ENCODE results near the gene UBE2E3.
"Not testable (repeated sequence)": the region's sequence is repeated elsewhere in the genome, so short reads cannot be mapped to it uniquely, and the experiment has no call there.

Gene UBE2E3

DNA sequence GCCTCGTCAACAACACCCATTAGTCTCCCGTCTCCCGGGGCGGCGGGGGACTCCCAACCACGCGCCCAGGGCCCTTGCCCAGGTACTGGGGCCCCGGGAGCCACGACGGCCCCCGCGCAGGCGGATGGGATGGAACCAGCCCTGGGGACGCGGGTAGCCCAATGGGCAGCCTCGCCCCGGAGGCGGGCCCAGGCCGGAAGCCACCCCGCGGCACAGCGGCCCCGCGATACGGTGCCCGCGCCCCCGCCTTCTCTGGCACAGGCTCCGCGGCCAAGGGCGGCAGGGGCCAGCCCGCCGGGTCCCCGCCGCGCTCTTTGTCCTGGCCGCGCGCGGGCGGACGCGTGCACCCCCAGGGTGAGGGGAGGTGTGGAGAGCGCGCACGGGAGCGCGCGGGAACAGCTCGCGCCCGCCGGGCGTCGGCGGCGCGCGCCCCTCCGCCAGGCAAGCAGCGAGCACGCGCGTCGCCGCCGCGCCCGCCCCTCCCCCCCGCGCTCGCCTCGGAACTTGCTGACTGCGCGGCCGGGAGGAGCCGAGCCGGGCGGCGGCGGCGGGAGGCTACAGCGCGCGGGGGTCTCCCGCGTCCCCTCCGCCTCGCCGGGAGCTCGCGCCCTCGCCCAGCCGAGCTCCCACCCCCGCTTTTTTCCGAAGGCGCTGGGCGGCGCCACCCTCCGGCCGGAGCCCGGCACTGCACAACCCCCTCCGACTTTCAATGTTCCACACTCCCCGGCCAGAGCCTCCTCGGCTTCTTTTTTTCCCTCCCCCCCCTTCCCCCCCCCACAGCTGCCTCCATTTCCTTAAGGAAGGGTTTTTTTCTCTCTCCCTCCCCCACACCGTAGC is at the start of gene UBE2E3:
TSS of gene UBE2E3 (plus strand) at position 500 of the 837 bp plus-strand sequence. CDS start 1,438 bp downstream, outside the sequence.
- DNase-seq (ENCODE audit: low read depth): peak; percentile 50

DNA sequence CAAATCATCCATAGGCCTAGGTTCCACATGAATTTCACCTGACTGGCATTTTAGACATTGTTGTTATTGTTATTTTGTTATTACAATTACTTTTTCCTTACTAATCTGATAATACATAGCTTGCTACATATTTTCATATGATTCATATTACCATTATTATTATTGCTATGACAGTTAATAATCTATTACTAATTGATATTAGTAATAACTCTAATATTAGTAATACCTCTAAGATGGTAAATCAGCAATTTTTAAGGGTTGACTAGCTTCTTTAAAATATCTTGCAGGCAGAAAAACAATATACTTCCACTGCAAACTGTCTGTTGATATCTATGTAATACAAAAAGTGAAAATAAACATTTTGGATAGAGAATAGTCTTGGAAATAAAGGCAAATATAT is 48.6 kb upstream of the UBE2E3 start:
- no peak for DNase-seq (ENCODE audit: low read depth)

DNA sequence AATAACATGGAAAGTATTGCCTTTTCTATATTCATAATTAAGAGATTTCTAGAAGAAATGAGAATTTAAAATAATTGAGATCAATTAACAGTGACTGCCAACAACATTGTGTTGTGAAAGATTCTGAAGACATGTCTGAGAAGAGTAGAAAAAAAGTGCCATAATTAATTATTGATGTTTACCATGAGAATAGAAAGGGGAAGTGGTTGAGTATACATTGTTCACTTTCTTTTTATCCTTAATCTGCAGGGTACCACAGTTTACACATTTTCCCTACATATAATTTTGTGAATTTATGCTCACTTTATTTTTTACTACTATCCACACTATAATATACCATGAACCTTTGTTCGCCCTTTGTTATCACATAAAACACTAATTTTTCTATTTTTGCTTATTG is 47.1 kb upstream of the UBE2E3 start:
- DNase-seq (ENCODE audit: low read depth): no peak

DNA sequence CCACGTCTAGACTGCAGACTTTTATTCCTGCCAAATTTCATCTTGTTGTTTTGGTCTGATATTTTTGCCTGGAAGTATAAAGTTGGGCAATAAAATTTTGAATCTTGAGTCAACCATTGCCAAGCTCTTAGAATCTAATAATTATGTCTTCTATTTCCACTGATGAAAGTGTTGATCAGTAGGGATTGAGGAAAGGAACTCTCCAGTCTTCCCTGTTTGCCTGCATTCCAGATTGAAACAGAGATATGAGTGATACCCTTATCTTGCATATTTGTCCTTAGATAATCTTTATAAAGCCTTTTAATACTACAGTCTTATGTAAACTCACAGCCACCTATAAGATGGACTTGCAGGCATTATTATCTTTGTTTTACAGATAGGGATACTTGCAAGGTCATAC is 45.5 kb upstream of the UBE2E3 start:
- no peak for DNase-seq (ENCODE audit: low read depth)

DNA sequence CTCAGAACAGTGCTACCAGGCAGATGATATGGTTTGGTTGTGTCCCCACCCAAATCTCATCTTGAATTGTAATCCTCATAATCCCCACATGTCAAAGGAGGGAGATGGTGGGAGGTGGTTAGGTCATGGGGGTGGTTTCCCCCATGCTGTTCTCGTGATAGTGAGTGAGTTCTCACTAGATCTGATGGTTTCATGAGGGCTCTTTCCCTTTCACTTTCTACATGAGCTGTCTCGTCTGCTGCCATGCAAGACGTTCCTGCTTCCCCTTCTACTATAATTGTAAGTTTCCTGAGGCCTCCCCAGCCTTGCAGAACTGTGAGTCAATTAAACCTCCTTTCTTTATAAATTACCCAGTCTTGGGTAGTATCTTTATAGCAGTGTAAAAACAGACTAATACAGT is 42.9 kb upstream of the UBE2E3 start:
- DNase-seq (ENCODE audit: low read depth): not testable (repeated sequence)

DNA sequence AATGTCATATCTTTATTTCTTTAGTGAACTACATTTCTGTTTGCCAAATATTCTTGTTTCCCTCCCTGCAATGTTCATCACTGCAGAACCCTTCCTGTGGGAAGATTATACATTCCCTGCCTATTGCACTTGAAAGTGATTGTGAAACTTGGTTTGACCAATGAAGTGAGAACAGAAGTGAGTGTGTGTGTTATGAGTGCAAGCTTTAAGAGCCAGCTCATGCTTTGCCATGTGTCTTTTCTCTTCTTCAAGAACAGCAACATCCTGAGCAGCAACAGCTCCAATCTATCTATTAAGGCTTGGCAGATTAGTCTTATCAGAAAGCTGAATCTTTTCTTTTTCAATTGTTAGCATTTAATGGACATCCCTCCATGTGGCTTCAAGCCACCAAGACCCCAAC is 42.0 kb upstream of the UBE2E3 start:
- DNase-seq (ENCODE audit: low read depth): no peak

DNA sequence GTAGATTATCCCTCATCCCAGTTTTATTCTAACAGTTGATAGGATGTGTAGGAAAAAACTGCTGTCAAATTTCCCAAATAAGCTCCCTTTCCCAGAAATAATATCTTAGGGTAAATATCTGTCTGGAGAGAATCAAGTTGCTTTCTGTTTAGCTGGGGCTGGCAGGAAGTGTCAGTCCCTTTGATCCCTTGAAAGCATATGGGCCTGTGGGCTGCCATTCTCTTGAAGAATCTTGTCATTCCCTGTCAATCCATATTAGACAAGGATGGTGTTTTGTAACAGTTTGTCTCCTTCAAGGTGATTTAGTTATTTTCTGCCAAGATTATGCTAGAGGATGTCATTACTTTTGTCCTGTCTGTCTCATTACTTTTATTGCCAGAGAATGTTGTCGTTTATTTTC is 37.1 kb upstream of the UBE2E3 start:
- DNase-seq (ENCODE audit: low read depth): no peak

DNA sequence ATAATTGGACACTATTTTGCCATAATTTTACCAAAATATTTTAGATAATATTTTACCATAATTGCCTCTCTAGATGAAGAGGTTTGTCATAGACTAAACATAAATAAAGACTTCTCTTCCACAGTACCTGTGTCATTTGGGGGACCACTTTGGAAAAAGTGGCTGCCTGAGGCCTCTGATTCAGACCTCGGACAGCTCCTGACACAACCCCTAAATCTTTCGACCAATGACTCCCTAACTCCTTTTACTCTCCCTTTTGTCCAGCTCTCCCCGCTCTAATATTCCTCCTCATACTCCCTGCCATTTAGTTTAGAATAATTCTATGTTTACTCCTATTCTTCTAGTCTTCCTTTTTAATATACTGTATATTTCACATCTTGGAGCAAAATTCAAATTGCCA is 36.0 kb upstream of the UBE2E3 start:
- no peak for DNase-seq (ENCODE audit: low read depth)

DNA sequence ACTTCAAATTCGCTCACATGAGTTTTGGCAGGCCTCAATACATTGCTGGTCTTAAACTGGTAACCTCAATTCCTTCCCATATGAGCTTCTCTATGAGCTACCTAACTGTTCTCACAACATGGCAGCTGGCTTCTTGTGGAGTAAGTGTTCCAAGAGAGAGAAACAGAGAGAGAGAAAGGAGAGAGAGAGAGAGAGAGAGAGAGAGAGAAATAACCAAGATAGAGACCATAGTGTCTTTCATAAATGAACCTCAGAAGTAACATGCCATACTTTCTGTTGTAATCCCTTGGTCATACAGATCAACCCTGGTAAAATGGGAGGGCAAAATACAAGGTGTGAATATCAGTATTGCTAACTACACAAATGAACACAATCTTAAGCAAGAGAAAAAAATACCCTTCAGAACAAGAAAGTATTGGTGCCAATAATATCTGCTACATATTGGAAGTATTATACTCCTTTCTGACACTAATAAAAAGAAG is 33.2 kb upstream of the UBE2E3 start:
- no peak for DNase-seq (ENCODE audit: low read depth)

DNA sequence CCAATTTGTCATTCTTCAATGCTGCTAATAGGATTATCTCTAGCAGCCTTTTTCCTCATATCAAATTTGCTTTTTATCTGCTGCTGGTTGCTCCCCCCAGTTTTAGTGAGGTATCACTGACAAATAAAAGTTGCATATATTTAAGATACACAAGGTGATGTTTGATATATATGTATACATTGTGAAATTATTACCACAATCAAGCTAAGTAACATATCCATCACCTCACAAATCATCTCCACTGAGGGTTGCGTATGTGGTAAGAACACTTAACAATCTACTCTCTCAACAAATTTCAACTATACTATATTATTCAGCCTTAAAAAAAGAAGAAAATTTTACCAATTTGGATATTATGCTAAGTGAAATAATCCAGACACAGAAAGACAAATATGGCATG is 30.5 kb upstream of the UBE2E3 start:
- no peak for DNase-seq (ENCODE audit: low read depth)

DNA sequence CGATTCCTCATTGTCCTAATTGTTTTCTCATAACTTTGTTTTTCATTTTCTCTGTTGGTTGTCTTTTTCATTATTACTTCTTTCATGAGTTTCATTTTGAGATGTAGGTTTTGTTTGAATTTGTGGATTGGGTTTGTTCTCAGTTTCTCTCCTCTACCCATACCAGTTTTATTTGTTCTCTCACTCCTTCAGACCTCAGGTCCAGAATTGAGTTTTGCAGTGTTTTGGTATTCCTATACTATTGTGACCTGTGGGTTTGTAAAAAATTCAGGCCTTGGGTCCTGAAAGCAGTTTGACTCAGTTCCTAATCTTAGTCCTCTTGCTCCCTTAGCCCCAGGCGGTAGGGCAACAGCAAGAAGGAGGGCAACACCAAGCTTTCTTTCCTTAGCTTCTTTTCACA is 28.3 kb upstream of the UBE2E3 start:
- DNase-seq (ENCODE audit: low read depth): no peak

DNA sequence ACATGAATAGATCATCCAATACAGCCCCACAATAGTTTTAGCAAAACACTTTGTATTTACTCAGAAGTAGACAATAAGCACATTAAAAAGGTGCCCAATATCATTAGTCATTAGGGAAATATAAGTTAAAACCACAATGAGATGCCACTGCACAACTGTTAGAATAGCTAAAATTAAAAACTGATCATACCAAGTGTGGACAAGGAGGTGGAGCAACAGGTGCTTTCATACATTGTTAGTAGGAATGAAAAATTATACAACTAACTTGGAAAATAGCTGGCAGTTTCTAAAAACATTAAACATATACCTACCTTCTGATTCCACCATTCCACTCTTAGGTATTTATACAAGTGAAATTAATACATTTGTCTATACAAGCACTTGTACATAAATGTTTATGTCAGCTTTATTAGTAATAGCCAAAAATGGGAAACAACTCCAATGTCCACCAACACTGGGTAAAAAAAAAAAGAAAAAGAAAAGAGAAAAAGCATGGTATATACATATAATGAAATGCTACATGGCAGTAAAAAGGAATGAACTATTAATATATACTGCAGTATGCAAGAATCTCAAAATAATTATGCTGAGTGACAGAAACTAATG is 27.6 kb upstream of the UBE2E3 start:
- no peak for DNase-seq (ENCODE audit: low read depth)

DNA sequence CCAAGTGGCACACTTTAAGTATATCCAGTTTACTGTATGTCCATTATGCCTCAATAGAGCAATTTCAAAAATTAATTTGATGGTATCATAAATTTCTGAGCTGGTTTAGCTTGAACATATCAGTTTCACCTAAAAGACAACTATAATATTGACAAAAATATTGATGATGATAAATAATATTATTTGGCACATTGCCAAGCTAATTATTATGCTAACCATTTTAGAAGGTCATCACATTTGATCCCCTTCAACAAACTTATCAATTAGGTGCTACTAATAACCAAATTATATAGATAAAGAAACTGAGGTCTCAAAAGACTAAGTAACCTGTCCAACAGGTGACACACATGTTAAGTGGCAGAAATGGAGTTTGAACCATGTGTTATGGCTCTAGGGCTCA is 26.9 kb upstream of the UBE2E3 start:
- no peak for DNase-seq (ENCODE audit: low read depth)

DNA sequence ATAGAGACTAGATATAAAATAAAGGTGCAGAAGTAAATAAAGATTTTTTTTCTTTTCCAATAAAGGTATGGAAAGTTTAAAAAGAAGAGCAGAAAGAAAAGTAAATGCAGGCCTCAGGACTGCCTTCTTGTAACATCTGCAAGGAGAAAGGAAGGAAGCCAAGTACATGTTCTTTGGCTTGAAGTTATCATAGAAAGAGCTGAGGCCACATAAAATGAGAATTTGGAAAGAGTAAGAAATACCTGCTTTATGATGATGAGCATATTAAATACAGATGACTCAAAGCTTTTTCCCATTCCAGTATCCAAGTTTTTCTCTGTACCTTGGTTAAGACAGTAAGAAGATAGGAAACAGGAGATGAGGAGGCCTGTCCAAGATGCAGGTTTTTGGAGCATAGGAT is 25.3 kb upstream of the UBE2E3 start:
- DNase-seq (ENCODE audit: low read depth): no peak

DNA sequence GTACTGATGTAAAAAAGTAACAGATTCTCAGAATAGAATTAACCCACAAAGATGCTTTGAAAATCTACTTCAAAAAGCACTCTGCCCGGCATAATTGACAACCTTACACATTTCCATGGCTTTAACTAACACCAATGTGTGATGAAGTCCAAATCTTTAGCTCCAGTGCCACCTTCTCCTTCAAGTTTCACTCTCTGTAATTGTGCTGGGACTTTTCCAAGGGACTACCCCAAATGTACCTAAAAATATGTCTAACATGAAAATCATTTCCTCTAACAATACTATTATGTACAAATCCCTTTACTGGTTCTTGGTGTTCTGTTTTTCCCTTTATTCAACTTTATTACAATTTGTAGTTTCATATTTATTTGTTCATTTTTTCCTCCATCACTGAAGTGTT is 20.6 kb upstream of the UBE2E3 start:
- DNase-seq (ENCODE audit: low read depth): no peak

DNA sequence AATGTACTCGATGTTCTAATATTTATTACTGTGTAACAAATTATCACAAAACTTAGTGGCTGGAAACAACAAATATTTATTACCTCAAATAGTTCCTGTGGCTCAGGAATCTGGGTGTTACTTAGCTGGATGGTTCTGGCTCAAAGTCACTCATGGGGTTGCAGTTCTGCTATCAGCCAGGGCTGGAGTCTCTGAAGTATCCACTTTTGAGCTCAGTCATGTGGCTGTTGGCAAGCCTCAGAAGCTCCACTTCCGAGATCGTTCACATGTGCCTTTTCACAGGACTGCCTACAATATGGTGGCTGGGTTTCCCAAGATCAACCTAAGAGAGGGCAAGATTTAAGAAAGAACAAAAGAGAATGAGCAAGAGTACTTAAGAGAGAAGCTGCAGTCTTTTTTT is 19.4 kb upstream of the UBE2E3 start:
- DNase-seq (ENCODE audit: low read depth): no peak

DNA sequence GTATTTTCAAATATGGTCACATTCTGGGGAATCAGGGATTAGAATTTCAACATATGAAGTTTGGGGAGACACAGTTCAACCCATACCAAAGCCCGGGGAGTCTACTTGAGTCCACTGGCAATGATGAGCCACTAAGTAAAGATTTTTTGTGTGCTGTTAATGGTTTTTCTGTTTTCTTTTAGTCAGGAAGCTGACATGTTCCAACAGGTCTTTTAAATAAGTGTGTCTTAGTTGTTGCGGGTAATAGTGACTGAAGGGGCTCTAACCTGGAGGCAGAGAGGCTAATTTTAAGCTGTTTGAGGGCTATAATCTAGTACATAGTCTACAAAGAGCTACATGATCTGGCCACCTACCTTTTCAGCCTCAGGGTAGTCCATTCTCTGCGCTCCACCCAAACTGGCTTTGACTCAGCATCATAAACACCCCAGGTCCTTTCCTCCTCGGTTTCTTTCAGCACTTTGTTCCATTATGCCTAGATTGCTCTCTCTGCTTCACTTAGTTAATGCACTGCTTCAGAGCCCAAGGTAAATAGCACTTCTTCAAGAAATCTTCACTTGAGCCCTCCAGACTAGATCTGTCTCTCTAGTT is 17.6 kb upstream of the UBE2E3 start:
- DNase-seq (ENCODE audit: low read depth): no peak

DNA sequence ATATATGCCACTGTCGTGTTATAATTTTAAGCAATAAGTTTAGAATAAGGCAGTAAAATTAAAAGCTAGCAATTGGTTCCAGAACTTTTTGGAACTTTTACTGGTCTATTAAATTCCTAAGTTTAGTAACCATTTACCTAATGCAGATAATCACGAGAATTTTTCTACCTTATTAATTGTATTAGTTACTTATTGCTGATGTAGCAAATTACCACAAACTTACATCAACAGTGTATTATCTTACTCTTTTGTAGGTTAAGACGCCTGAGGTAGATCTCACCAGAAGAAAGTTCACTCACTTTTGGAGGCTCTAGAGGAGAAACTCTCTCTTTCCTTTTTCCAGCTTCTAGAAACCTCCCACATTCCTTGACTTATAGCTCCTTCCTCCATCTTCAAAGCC is 14.0 kb upstream of the UBE2E3 start:
- DNase-seq (ENCODE audit: low read depth): no peak

DNA sequence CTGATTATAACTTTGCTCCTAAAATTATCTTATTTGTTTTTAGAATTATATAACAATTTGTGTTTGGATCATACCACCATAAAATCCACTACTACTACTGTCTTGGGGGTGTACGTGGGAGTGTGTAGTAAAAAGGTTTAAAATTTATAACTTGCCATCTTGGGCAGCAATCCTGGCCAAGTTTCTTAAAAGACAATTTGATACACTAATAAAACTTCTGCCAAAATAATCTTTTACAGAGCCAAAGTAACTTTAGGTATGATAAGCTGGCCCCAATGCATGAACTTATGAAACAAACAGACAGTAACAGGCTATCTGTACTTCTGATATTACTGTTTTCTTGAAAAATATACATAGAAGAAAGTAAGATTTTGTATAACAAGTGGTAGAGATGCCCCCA is 11.3 kb upstream of the UBE2E3 start:
- no peak for DNase-seq (ENCODE audit: low read depth)

DNA sequence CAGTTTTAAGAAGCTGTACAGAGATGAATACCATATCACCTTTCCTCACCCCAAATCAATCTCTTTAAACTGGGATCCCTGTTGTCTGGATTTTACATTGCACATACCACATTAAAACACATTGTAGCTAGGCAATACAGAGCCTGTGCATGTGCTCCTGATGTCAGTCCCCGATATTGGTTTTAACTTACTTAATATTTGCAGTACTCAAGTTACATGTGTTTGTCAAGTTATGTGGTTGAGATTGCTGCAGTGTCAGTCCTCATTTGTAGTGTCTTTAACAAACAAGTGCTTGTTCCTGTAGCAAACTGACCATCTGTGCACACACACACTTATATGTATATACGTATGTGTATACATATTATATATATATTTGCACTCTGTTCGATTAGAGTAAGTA is 10.4 kb upstream of the UBE2E3 start:
- DNase-seq (ENCODE audit: low read depth): no peak

DNA sequence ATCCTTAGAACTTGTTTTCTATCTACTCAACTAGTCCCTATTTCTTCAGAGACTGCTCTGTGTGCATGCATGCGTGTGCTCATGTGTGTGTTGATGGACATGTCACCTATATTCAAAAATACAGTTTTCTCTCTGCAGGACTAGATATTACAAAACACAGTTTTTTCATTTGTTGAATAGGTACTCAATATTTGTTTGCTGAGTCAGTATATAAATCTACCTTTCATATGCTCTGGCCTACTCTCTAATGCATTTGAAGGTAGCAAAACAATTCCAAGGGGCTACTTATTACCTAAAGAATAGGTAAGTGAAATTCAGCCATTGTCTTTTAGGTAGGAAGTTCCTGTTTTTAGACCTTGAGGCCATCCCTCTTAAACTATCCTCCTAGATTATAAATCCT is 8.6 kb upstream of the UBE2E3 start:
- no peak for DNase-seq (ENCODE audit: low read depth)

DNA sequence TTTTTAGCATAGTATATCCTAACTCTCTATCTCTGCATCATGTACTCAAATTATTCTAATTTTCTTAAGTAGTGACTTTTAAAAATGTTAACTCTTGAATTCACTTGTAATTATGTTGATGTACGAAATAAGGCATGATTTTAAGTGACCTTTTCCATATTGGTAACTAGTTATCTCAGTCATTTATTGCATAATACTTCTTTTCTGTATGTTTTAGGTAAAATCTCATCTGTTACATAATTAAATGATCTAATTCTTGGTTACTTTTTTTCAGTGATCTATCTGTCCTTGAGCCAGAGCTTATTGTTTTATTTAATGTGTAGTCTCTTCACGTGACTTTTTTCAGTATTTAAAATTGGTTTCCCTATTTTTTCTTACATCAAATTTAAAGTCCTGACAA is 4.8 kb upstream of the UBE2E3 start:
- DNase-seq (ENCODE audit: low read depth): no peak
